ENCODE data around the gene STK33. TPM values are rescaled to one million over a fixed set of nuclear protein-coding genes. Genes with fewer than 3 reads are reported as not detected.

The STK33 gene
- total RNA-seq, 2 experiments from 2014 or later = not detected

DNA sequence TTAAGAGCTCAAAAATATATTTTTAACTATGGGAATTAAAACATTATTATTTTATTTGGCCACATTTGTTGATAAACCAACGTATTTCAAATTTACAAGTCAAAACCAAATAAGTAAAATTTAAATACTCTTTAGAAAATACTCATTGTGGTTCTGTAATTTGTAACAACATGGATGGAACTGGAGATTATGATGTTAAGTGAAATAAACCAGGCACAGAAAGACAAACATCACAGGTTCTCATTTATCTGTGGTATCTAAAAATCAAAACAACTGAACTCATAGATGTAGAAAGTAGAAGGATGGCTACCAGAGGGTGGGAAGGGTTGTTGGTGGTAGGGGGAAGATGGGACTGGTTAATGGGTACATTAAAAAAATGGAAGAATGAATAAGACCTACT, 50.8 kb downstream of the STK33 start:
- Mint-ChIP-seq H3K4me3 (no peak overlapping the region), H3K4me1 (ENCODE audit: low read depth) (no peaks in the 10 kb centered on the region), H3K36me3 (ENCODE audit: low read depth) (no peaks in the 10 kb centered on the region), H3K27me3 (peaks cover 4% of the 10 kb centered on the region), H3K27ac (no peak overlapping the region), H3K9me3 (peaks cover 3% of the 10 kb centered on the region)
- POLR2A ChIA-PET = no interaction called here
- ATAC-seq (ENCODE audit: poor library complexity) (no peak), DNase-seq (no peak)
- H3K27ac ChIP-seq (ENCODE audit: low read depth in 1 of 2, low read length in 2 of 2) = no peak overlapping the region
- H3K9me3 ChIP-seq (ENCODE audit: control insufficient read depth in 1 of 2, insufficient read depth in 1 of 2, low read length in 2 of 2) = no peaks in the 10 kb centered on the region
- H3K27me3 ChIP-seq (ENCODE audit: control insufficient read depth in 1 of 2, insufficient read depth in 2 of 2, low read length in 2 of 2) = no peaks in the 10 kb centered on the region
- no peaks in the 10 kb centered on the region for H3K36me3 ChIP-seq (ENCODE audit: insufficient read depth, low read length)
- TF ChIP-seq, protein P1, sequence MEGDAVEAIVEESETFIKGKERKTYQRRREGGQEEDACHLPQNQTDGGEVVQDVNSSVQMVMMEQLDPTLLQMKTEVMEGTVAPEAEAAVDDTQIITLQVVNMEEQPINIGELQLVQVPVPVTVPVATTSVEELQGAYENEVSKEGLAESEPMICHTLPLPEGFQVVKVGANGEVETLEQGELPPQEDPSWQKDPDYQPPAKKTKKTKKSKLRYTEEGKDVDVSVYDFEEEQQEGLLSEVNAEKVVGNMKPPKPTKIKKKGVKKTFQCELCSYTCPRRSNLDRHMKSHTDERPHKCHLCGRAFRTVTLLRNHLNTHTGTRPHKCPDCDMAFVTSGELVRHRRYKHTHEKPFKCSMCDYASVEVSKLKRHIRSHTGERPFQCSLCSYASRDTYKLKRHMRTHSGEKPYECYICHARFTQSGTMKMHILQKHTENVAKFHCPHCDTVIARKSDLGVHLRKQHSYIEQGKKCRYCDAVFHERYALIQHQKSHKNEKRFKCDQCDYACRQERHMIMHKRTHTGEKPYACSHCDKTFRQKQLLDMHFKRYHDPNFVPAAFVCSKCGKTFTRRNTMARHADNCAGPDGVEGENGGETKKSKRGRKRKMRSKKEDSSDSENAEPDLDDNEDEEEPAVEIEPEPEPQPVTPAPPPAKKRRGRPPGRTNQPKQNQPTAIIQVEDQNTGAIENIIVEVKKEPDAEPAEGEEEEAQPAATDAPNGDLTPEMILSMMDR (IDR thresholded peaks at IDR 0.05) = no peak
- H3K4me1 ChIP-seq (ENCODE audit: insufficient read depth, low read length) = no peaks in the 10 kb centered on the region
- intact Hi-C loops (cut with DNase I, micrococcal nuclease) = no loop called here
- CTCF ChIA-PET = no interaction called here
- no peak overlapping the region for H3K4me3 ChIP-seq (ENCODE audit: low read length)

DNA sequence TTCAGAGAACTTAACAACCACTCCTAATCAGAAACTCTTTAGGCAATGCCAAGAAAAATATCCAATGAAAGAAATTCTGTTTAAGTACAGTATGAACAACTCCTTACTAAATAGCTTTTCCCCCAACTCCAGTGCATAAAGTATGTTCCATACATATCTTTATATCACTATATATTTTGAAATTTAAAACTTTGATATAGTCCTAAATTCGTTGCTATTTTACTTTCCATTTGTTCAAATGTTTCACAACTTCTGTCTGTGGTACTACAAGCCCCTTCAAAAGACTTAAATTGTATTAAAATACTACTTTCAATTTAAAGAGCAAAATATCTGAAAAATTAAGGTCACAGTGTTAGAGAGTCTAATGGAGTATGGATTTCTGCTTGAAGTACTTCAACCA, 52.6 kb downstream of the STK33 start:
- TF ChIP-seq, protein P1 (IDR thresholded peaks at IDR 0.05) = no peak
- ATAC-seq (ENCODE audit: poor library complexity) (no peak), DNase-seq (no peak)
- Mint-ChIP-seq H3K4me3 (no peak overlapping the region), H3K9me3 (no peaks in the 10 kb centered on the region), H3K4me1 (ENCODE audit: low read depth) (no peaks in the 10 kb centered on the region), H3K27me3 (peaks cover 5% of the 10 kb centered on the region), H3K36me3 (ENCODE audit: low read depth) (no peaks in the 10 kb centered on the region), H3K27ac (no peak overlapping the region)
- intact Hi-C loops (cut with DNase I, micrococcal nuclease) = no loop called here
- no peak overlapping the region for H3K4me3 ChIP-seq (ENCODE audit: low read length)
- POLR2A ChIA-PET = no interaction called here
- no peak overlapping the region for H3K27ac ChIP-seq (ENCODE audit: low read depth in 1 of 2, low read length in 2 of 2)
- no peaks in the 10 kb centered on the region for H3K36me3 ChIP-seq (ENCODE audit: insufficient read depth, low read length)
- CTCF ChIA-PET = no interaction called here
- no peaks in the 10 kb centered on the region for H3K4me1 ChIP-seq (ENCODE audit: insufficient read depth, low read length)
- no peaks in the 10 kb centered on the region for H3K27me3 ChIP-seq (ENCODE audit: control insufficient read depth in 1 of 2, insufficient read depth in 2 of 2, low read length in 2 of 2)
- no peaks in the 10 kb centered on the region for H3K9me3 ChIP-seq (ENCODE audit: control insufficient read depth in 1 of 2, insufficient read depth in 1 of 2, low read length in 2 of 2)

DNA sequence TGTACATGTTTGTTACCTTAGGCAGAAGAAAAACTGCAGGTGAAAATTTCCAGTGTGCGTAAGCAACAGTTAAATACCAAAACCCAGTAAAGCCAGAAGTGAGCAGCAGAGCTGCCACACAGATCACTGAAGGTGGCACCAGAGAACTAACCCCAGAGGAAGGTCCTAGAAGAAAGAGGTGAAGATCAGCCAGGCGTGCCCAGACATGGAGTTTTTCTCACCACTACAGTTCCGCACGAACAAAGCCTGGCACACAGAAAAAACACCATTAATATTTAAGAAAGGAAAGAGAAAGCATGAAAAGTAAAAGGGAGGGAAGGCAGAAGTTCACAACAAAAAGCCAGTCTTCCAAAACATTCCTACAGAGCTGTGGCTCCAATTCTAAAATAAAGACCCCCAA, 60.7 kb downstream of the STK33 start:
- DNase-seq (no peak), ATAC-seq (ENCODE audit: poor library complexity) (no peak)
- no peaks in the 10 kb centered on the region for H3K4me1 Mint-ChIP-seq (ENCODE audit: low read depth)
- peaks cover 13% of the 10 kb centered on the region for H3K27me3 Mint-ChIP-seq
- Histone ChIP-seq H3K27ac (ENCODE audit: low read depth in 1 of 2, low read length in 2 of 2) (no peak overlapping the region), H3K36me3 (ENCODE audit: insufficient read depth, low read length) (no peaks in the 10 kb centered on the region), H3K27me3 (ENCODE audit: control insufficient read depth in 1 of 2, insufficient read depth in 2 of 2, low read length in 2 of 2) (peaks cover 0 to 2% of the 10 kb centered on the region in 2 experiments), H3K4me1 (ENCODE audit: insufficient read depth, low read length) (no peaks in the 10 kb centered on the region), H3K4me3 (ENCODE audit: low read length) (no peak overlapping the region), H3K9me3 (ENCODE audit: control insufficient read depth in 1 of 2, insufficient read depth in 1 of 2, low read length in 2 of 2) (no peaks in the 10 kb centered on the region)
- ChIA-PET CTCF (no interaction called here), POLR2A (no interaction called here)
- intact Hi-C loops (cut with DNase I, micrococcal nuclease) = no loop called here
- H3K36me3 Mint-ChIP-seq (ENCODE audit: low read depth) = no peaks in the 10 kb centered on the region
- no peak overlapping the region for H3K4me3 Mint-ChIP-seq
- H3K9me3 Mint-ChIP-seq = no peaks in the 10 kb centered on the region
- H3K27ac Mint-ChIP-seq = no peak overlapping the region
- TF ChIP-seq, protein P1 (IDR thresholded peaks at IDR 0.05) = no peak
